Fibroblast of villous mesenchyme (primary cell): ENCODE measurements around the gene NBEA. TPM values are rescaled to one million over a fixed set of nuclear protein-coding genes. Genes with fewer than 3 reads are reported as not detected.

Source experiments
- DNase-seq: peaks from one replicate; pipeline ENCODE4 v3.0.0-alpha.2; 2010; ENCODE audit warnings: low read depth
- H3K4me3 ChIP-seq: 2 replicates; pipeline ENCODE4 v1.5.1; 2011; ENCODE audit warnings: low read depth, mild to moderate bottlenecking, low read length
- CTCF ChIP-seq: IDR thresholded peaks from 2 replicates; pipeline ENCODE4 v1.5.1; 2012; ENCODE audit warnings: low read depth, mild to moderate bottlenecking, low read length; ENCODE audit not compliant: insufficient read depth
- total RNA-seq: library from RNA; depleted of rRNA; stranded (reverse); fragments of >200 nt; gene quantifications from 2 replicates; pipeline ENCODE4 v1.2.3, GENCODE V29; 2012

The NBEA gene
- total RNA-seq, 1 donor: 9.5 TPM

GRCh38 chr13:35687336-35687735 is 745.3 kb downstream of the NBEA start:
- no peak for TF ChIP-seq CTCF
- no peak overlapping the region for H3K4me3 ChIP-seq
- DNase-seq: no peak

- TF ChIP-seq CTCF: no peak
- no peak for DNase-seq
- no peak overlapping the region for H3K4me3 ChIP-seq
Observed at GRCh38 chr13:35690581-35691207, 748.6 kb downstream of the NBEA start.

GRCh38 chr13:35693134-35693784 is 751.2 kb downstream of the NBEA start:
- no peak for DNase-seq
- H3K4me3 ChIP-seq: no peak overlapping the region
- TF ChIP-seq CTCF: no peak

- DNase-seq: no peak
- H3K4me3 ChIP-seq: no peak overlapping the region
- no peak for TF ChIP-seq CTCF
Observed at GRCh38 chr13:35694031-35694430, 752.0 kb downstream of the NBEA start.

- no peak overlapping the region for H3K4me3 ChIP-seq
- no peak for DNase-seq
- no peak for TF ChIP-seq CTCF
Observed at GRCh38 chr13:35694549-35695447, 752.7 kb downstream of the NBEA start.

- DNase-seq: no peak
- no peak overlapping the region for H3K4me3 ChIP-seq
- no peak for TF ChIP-seq CTCF
Observed at GRCh38 chr13:35695448-35695770, 753.3 kb downstream of the NBEA start.
